Muscle layer of duodenum (tissue), 2 donors: ENCODE measurements around the gene PVALB.

ENCODE experiments used
- H3K27ac ChIP-seq: one replicate; pipeline ENCODE4 v1.7.0; 2013; ENCODE audit warnings: mild to moderate bottlenecking, low read length
- H3K27me3 ChIP-seq: one replicate; pipeline ENCODE4 v1.7.0; 2013; ENCODE audit warnings: low read depth, mild to moderate bottlenecking, control low read depth, low read length
- H3K36me3 ChIP-seq, 2 donors: one replicate each; pipeline ENCODE4 v1.7.0; 2013; ENCODE audit warnings: low read length in 2 of 2, control low read depth in 1 of 2, mild to moderate bottlenecking in 1 of 2; ENCODE audit not compliant: insufficient read depth in 2 of 2, control insufficient read depth in 1 of 2
- H3K4me1 ChIP-seq, 2 donors: one replicate each; pipeline ENCODE4 v1.7.0; 2013; ENCODE audit warnings: low read length in 2 of 2, mild to moderate bottlenecking in 2 of 2, control low read depth in 1 of 2, moderate library complexity in 1 of 2; ENCODE audit not compliant: insufficient read depth in 2 of 2, control insufficient read depth in 1 of 2
- H3K4me3 ChIP-seq, 2 donors: one replicate each; pipeline ENCODE4 v1.7.0; 2013; ENCODE audit warnings: low read length in 2 of 2, low read depth in 1 of 2, mild to moderate bottlenecking in 1 of 2
- H3K9me3 ChIP-seq, 2 donors: one replicate each; pipeline ENCODE4 v1.7.0; 2013; ENCODE audit warnings: low read length in 2 of 2, control low read depth in 1 of 2, mild to moderate bottlenecking in 1 of 2; ENCODE audit not compliant: control insufficient read depth in 1 of 2
- donor health status: healthy.

The PVALB gene

GRCh38 chr22:36858156-36858555, 41.3 kb upstream of the PVALB start:
- Histone ChIP-seq H3K4me1 (peaks cover 7 to 10% of the 10 kb centered on the region in 2 donors), H3K36me3 (no peaks in the 10 kb centered on the region), H3K27ac (no peak overlapping the region), H3K4me3 (no peak overlapping the region), H3K27me3 (no peaks in the 10 kb centered on the region), H3K9me3 (no peaks in the 10 kb centered on the region)

GRCh38 chr22:36856792-36857135, 39.9 kb upstream of the PVALB start:
- H3K9me3 ChIP-seq = no peaks in the 10 kb centered on the region
- H3K4me3 ChIP-seq = no peak overlapping the region
- peaks cover 4 to 10% of the 10 kb centered on the region in 2 donors for H3K4me1 ChIP-seq
- H3K27ac ChIP-seq = no peak overlapping the region
- no peaks in the 10 kb centered on the region for H3K36me3 ChIP-seq
- H3K27me3 ChIP-seq = no peaks in the 10 kb centered on the region

- Histone ChIP-seq H3K4me3 (no peak overlapping the region), H3K36me3 (no peaks in the 10 kb centered on the region), H3K9me3 (no peaks in the 10 kb centered on the region), H3K27me3 (no peaks in the 10 kb centered on the region), H3K27ac (no peak overlapping the region), H3K4me1 (peaks cover 4 to 10% of the 10 kb centered on the region in 2 donors)
Observed at GRCh38 chr22:36856121-36856791, 39.4 kb upstream of the PVALB start.

- H3K4me1 ChIP-seq = peaks cover 4 to 10% of the 10 kb centered on the region in 2 donors
- no peak overlapping the region for H3K27ac ChIP-seq
- no peaks in the 10 kb centered on the region for H3K9me3 ChIP-seq
- no peaks in the 10 kb centered on the region for H3K27me3 ChIP-seq
- no peaks in the 10 kb centered on the region for H3K36me3 ChIP-seq
- no peak overlapping the region for H3K4me3 ChIP-seq
Observed at GRCh38 chr22:36855478-36855877, 38.6 kb upstream of the PVALB start.

GRCh38 chr22:36853407-36854099, 36.7 kb upstream of the PVALB start:
- H3K9me3 ChIP-seq = no peaks in the 10 kb centered on the region
- H3K27ac ChIP-seq = no peak overlapping the region
- peak overlapping the region in 1 of 2 donors; percentile 13 for H3K4me3 ChIP-seq
- H3K36me3 ChIP-seq = no peaks in the 10 kb centered on the region
- peaks cover 4 to 10% of the 10 kb centered on the region in 2 donors for H3K4me1 ChIP-seq
- no peaks in the 10 kb centered on the region for H3K27me3 ChIP-seq

- Histone ChIP-seq H3K36me3 (no peaks in the 10 kb centered on the region), H3K9me3 (no peaks in the 10 kb centered on the region), H3K4me3 (no peak overlapping the region), H3K27me3 (peaks cover 4% of the 10 kb centered on the region), H3K4me1 (peaks cover 4 to 10% of the 10 kb centered on the region in 2 donors), H3K27ac (no peak overlapping the region)
Observed at GRCh38 chr22:36852056-36852973, 35.5 kb upstream of the PVALB start.

GRCh38 chr22:36850682-36851081, 33.8 kb upstream of the PVALB start:
- Histone ChIP-seq H3K4me3 (no peak overlapping the region), H3K9me3 (no peaks in the 10 kb centered on the region), H3K4me1 (peaks cover 0 to 5% of the 10 kb centered on the region in 2 donors), H3K27ac (no peak overlapping the region), H3K36me3 (no peaks in the 10 kb centered on the region), H3K27me3 (peaks cover 8% of the 10 kb centered on the region)

- Histone ChIP-seq H3K4me3 (no peak overlapping the region), H3K9me3 (no peaks in the 10 kb centered on the region), H3K36me3 (no peaks in the 10 kb centered on the region), H3K4me1 (peaks cover 0 to 5% of the 10 kb centered on the region in 2 donors), H3K27me3 (peaks cover 8% of the 10 kb centered on the region), H3K27ac (no peak overlapping the region)
Observed at GRCh38 chr22:36850056-36850455, 33.2 kb upstream of the PVALB start.

GRCh38 chr22:36846949-36847348, 30.1 kb upstream of the PVALB start:
- H3K4me1 ChIP-seq = no peaks in the 10 kb centered on the region
- H3K4me3 ChIP-seq = no peak overlapping the region
- no peaks in the 10 kb centered on the region for H3K36me3 ChIP-seq
- no peaks in the 10 kb centered on the region for H3K9me3 ChIP-seq
- peaks cover 8% of the 10 kb centered on the region for H3K27me3 ChIP-seq
- no peak overlapping the region for H3K27ac ChIP-seq

GRCh38 chr22:36846271-36846670, 29.4 kb upstream of the PVALB start:
- peaks cover 8% of the 10 kb centered on the region for H3K27me3 ChIP-seq
- no peak overlapping the region for H3K27ac ChIP-seq
- no peak overlapping the region for H3K4me3 ChIP-seq
- no peaks in the 10 kb centered on the region for H3K4me1 ChIP-seq
- no peaks in the 10 kb centered on the region for H3K9me3 ChIP-seq
- H3K36me3 ChIP-seq = no peaks in the 10 kb centered on the region

- H3K4me3 ChIP-seq = no peak overlapping the region
- H3K36me3 ChIP-seq = no peaks in the 10 kb centered on the region
- H3K27me3 ChIP-seq = no peaks in the 10 kb centered on the region
- no peaks in the 10 kb centered on the region for H3K9me3 ChIP-seq
- H3K4me1 ChIP-seq = no peaks in the 10 kb centered on the region
- H3K27ac ChIP-seq = no peak overlapping the region
Observed at GRCh38 chr22:36840106-36840505, 23.3 kb upstream of the PVALB start.
